ENCODE results near the gene IGF2BP3. TPM values are rescaled to one million over a fixed set of nuclear protein-coding genes. Genes with fewer than 3 reads are reported as not detected.

The IGF2BP3 gene
- total RNA-seq, 1 experiment from 2014 or later = 139 TPM

- ChIA-PET POLR2A (ENCODE audit: unreplicated experiment) (no interaction called here), CTCF (no interaction called here)
- Histone ChIP-seq H3K36me3 (ENCODE audit: low read depth) (peaks cover 15% of the 10 kb centered on the region; the same call in 1 of the 2 replicates), H3K4me1 (replicated peaks; ENCODE audit: insufficient read depth) (no peaks in the 10 kb centered on the region; the same call in 1 of the 2 replicates), H3K4me2 (no peak overlapping the region), H2AFZ (no peak overlapping the region), H4K20me1 (ENCODE audit: insufficient read depth) (peaks cover 76% of the 10 kb centered on the region), H3K27me3 (ENCODE audit: insufficient read depth, low read depth) (no peaks in the 10 kb centered on the region), H3K4me3 (no peak overlapping the region), H3K9me2 (ENCODE audit: insufficient read depth) (no peaks in the 10 kb centered on the region), H3K79me2 (ENCODE audit: low read depth) (peaks cover 100% of the 10 kb centered on the region), H3F3A (ENCODE audit: insufficient read depth, low read depth) (peaks cover 29% of the 10 kb centered on the region), H3K27ac (no peak overlapping the region), H3K9me3 (ENCODE audit: insufficient read depth, low read depth) (no peaks in the 10 kb centered on the region)
- BruUV-seq (replicated peaks) = no TSS peak
- TF ChIP-seq EZH2 (IDR thresholded peaks at IDR 0.05; ENCODE audit: low read depth) (no peak), CTCF (conservative IDR thresholded peaks at IDR 0.05) (no peak)
- intact Hi-C loops (cut with micrococcal nuclease; ENCODE audit: unreplicated experiment) = no loop called here
- DNase-seq = no peak
These were observed 20.4 kb downstream of the IGF2BP3 start for GRCh38 chr7:23449941-23450340.

GRCh38 chr7:23445326-23445725 is 25.0 kb downstream of the IGF2BP3 start:
- CTCF ChIA-PET = interaction anchor here (0.6 to 1.2 kb wide), 2 partner anchors 14 to 35 kb away, joined by 3 to 7 read pairs; no protein-coding TSS in a partner anchor
- H3K4me1 ChIP-seq (replicated peaks; ENCODE audit: insufficient read depth) = no peaks in the 10 kb centered on the region
- H3F3A ChIP-seq (ENCODE audit: insufficient read depth, low read depth) = peaks cover 16% of the 10 kb centered on the region
- H2AFZ ChIP-seq = no peak overlapping the region
- DNase-seq = no peak
- TF ChIP-seq EZH2 (IDR thresholded peaks at IDR 0.05; ENCODE audit: low read depth) (no peak), CTCF (conservative IDR thresholded peaks at IDR 0.05) (no peak)
- no peak overlapping the region for H3K4me2 ChIP-seq
- BruUV-seq (replicated peaks) = no TSS peak
- no peaks in the 10 kb centered on the region for H3K27me3 ChIP-seq (ENCODE audit: insufficient read depth, low read depth)
- H3K79me2 ChIP-seq (ENCODE audit: low read depth) = peaks cover 99% of the 10 kb centered on the region
- no peaks in the 10 kb centered on the region for H3K9me3 ChIP-seq (ENCODE audit: insufficient read depth, low read depth)
- peaks cover 75% of the 10 kb centered on the region for H4K20me1 ChIP-seq (ENCODE audit: insufficient read depth)
- H3K9me2 ChIP-seq (ENCODE audit: insufficient read depth) = no peaks in the 10 kb centered on the region
- peaks cover 11% of the 10 kb centered on the region for H3K36me3 ChIP-seq (ENCODE audit: low read depth)
- peak overlapping the region; percentile 5 for H3K27ac ChIP-seq
- POLR2A ChIA-PET (ENCODE audit: unreplicated experiment) = no interaction called here
- no peak overlapping the region for H3K4me3 ChIP-seq
- intact Hi-C loops (cut with micrococcal nuclease; ENCODE audit: unreplicated experiment) = no loop called here

- H3K9me3 ChIP-seq (ENCODE audit: insufficient read depth, low read depth) = no peaks in the 10 kb centered on the region
- no peaks in the 10 kb centered on the region for H3K9me2 ChIP-seq (ENCODE audit: insufficient read depth)
- POLR2A ChIA-PET (ENCODE audit: unreplicated experiment) = no interaction called here
- peaks cover 99% of the 10 kb centered on the region for H3K79me2 ChIP-seq (ENCODE audit: low read depth)
- peaks cover 16% of the 10 kb centered on the region for H3F3A ChIP-seq (ENCODE audit: insufficient read depth, low read depth)
- no peaks in the 10 kb centered on the region for H3K4me1 ChIP-seq (replicated peaks; ENCODE audit: insufficient read depth)
- H3K36me3 ChIP-seq (ENCODE audit: low read depth) = peaks cover 4% of the 10 kb centered on the region; the same call in 1 of the 2 replicates
- CTCF ChIA-PET = interaction anchor here (0.6 kb wide), 1 partner anchor 8 kb away, joined by 5 read pairs; no protein-coding TSS in a partner anchor
- H2AFZ ChIP-seq = no peak overlapping the region
- intact Hi-C loops (cut with micrococcal nuclease; ENCODE audit: unreplicated experiment) = no loop called here
- 0 out of 2 replicates have a peak overlapping the region, but pooled peaks have one; percentile 1 for H3K27ac ChIP-seq
- H4K20me1 ChIP-seq (ENCODE audit: insufficient read depth) = peaks cover 74% of the 10 kb centered on the region
- DNase-seq = no peak
- no peak overlapping the region for H3K4me2 ChIP-seq
- no peaks in the 10 kb centered on the region for H3K27me3 ChIP-seq (ENCODE audit: insufficient read depth, low read depth)
- no peak overlapping the region for H3K4me3 ChIP-seq
- TF ChIP-seq CTCF (conservative IDR thresholded peaks at IDR 0.05) (no peak), EZH2 (IDR thresholded peaks at IDR 0.05; ENCODE audit: low read depth) (no peak)
- no TSS peak for BruUV-seq (replicated peaks)
These were observed 26.3 kb downstream of the IGF2BP3 start for GRCh38 chr7:23443974-23444373.

Data from PC-9 (cell line).